ENCODE measurements around the gene MIAT.

The MIAT gene

GRCh38 chr22:26656891-26657851, at the start of gene MIAT:
MIAT (plus strand) TSS chr22:26657588.
- Histone ChIP-seq H3K4me2 (ENCODE audit: low read depth, low read length, poor library complexity, severe bottlenecking) (peak within 1 kb of the TSS; percentile 69), H3K9me3 (ENCODE audit: insufficient read depth, low read length) (no peaks in the 10 kb centered on the region), H3K9ac (ENCODE audit: low read length) (peak within 1 kb of the TSS; percentile 52), H3K27ac (ENCODE audit: low read depth, low read length) (no peak within 1 kb of the TSS), H3K4me3 (ENCODE audit: insufficient read depth, low read length, poor library complexity, severe bottlenecking) (peak within 1 kb of the TSS; percentile 42), H3K9me2 (replicated peaks; ENCODE audit: insufficient read depth, low read length) (no peaks in the 10 kb centered on the region), H3F3A (ENCODE audit: insufficient read depth) (peaks cover 5% of the 10 kb centered on the region), H3K79me2 (ENCODE audit: insufficient read depth, low read length) (no peaks in the 10 kb centered on the region), H3K36me3 (ENCODE audit: low read length) (no peaks in the 10 kb centered on the region), H3K27me3 (ENCODE audit: low read length) (no peaks in the 10 kb centered on the region), H2AFZ (ENCODE audit: low read depth, low read length, severe bottlenecking) (peak within 1 kb of the TSS; percentile 89), H4K20me1 (ENCODE audit: low read depth, low read length) (no peaks in the 10 kb centered on the region)
- TF ChIP-seq EZH2phosphoT487 (conservative IDR thresholded peaks at IDR 0.05; ENCODE audit: low read length), result no peak
- no peak for TF ChIP-seq CTCF (IDR thresholded peaks at IDR 0.05; ENCODE audit: insufficient read depth, low read length, poor library complexity, severe bottlenecking)

GRCh38 chr22:26608129-26608528, 49.3 kb upstream of the MIAT start:
- Histone ChIP-seq H3F3A (ENCODE audit: insufficient read depth) (no peaks in the 10 kb centered on the region), H3K4me2 (ENCODE audit: low read depth, low read length, poor library complexity, severe bottlenecking) (no peak overlapping the region), H3K79me2 (ENCODE audit: insufficient read depth, low read length) (no peaks in the 10 kb centered on the region), H3K9me2 (replicated peaks; ENCODE audit: insufficient read depth, low read length) (no peaks in the 10 kb centered on the region), H3K4me3 (ENCODE audit: insufficient read depth, low read length, poor library complexity, severe bottlenecking) (no peak overlapping the region), H4K20me1 (ENCODE audit: low read depth, low read length) (no peaks in the 10 kb centered on the region), H3K9me3 (ENCODE audit: insufficient read depth, low read length) (no peaks in the 10 kb centered on the region), H2AFZ (ENCODE audit: low read depth, low read length, severe bottlenecking) (no peak overlapping the region), H3K9ac (ENCODE audit: low read length) (no peak overlapping the region), H3K27ac (ENCODE audit: low read depth, low read length) (no peak overlapping the region), H3K27me3 (ENCODE audit: low read length) (no peaks in the 10 kb centered on the region), H3K36me3 (ENCODE audit: low read length) (no peaks in the 10 kb centered on the region)
- TF ChIP-seq CTCF (IDR thresholded peaks at IDR 0.05; ENCODE audit: insufficient read depth, low read length, poor library complexity, severe bottlenecking), result no peak
- no peak for TF ChIP-seq EZH2phosphoT487 (conservative IDR thresholded peaks at IDR 0.05; ENCODE audit: low read length)

GRCh38 chr22:26609287-26609686, 48.1 kb upstream of the MIAT start:
- H3K4me3 ChIP-seq (ENCODE audit: insufficient read depth, low read length, poor library complexity, severe bottlenecking), result no peak overlapping the region
- no peaks in the 10 kb centered on the region for H3F3A ChIP-seq (ENCODE audit: insufficient read depth)
- H2AFZ ChIP-seq (ENCODE audit: low read depth, low read length, severe bottlenecking), result no peak overlapping the region
- no peaks in the 10 kb centered on the region for H3K9me2 ChIP-seq (replicated peaks; ENCODE audit: insufficient read depth, low read length)
- no peak overlapping the region for H3K27ac ChIP-seq (ENCODE audit: low read depth, low read length)
- TF ChIP-seq EZH2phosphoT487 (conservative IDR thresholded peaks at IDR 0.05; ENCODE audit: low read length) (no peak), CTCF (IDR thresholded peaks at IDR 0.05; ENCODE audit: insufficient read depth, low read length, poor library complexity, severe bottlenecking) (no peak)
- H3K36me3 ChIP-seq (ENCODE audit: low read length), result no peaks in the 10 kb centered on the region
- H4K20me1 ChIP-seq (ENCODE audit: low read depth, low read length), result no peaks in the 10 kb centered on the region
- no peak overlapping the region for H3K4me2 ChIP-seq (ENCODE audit: low read depth, low read length, poor library complexity, severe bottlenecking)
- H3K27me3 ChIP-seq (ENCODE audit: low read length), result no peaks in the 10 kb centered on the region
- no peaks in the 10 kb centered on the region for H3K9me3 ChIP-seq (ENCODE audit: insufficient read depth, low read length)
- no peak overlapping the region for H3K9ac ChIP-seq (ENCODE audit: low read length)
- no peaks in the 10 kb centered on the region for H3K79me2 ChIP-seq (ENCODE audit: insufficient read depth, low read length)
